Activated gamma-delta T cell treated with Interleukin-2 at 50 U/mL for 16 hours (primary cell): ENCODE data around the gene EXOC8.

Experiments
- DNase-seq: peaks from one replicate; pipeline ENCODE4 v3.0.0-alpha.2; 2020

EXOC8 gene

DNA sequence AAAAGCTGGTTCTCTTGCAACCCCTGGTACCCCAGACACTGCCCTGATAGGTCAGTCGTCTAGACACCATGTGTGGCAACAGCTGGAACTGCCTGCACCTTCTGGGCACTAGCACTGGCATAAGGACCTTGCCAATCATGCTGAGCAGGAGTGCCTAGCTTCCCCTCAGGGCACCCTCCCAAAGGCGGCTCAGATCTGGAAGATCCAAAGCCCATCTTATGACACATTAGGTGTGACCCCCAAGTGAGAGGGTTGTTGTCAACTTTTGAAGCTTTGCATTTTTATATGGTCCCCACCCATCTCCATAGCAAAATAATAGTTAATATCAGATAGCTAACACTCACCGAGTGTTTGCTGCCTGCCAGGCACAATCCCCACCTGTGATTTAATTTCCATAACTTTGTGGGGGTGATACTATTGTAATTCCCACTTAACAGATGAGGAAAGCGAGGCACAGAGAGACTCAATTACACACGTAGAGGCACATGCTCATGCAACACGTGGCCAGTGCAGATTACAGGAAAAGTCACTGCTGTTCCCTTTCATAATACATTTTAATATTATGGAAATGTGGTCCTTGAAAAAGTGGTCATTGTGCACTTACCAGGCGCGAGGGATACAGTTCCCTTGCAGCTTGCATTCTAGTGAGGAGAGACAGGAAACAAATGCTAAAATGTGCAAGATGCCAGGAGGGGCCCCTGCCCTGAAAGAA lies 25.8 kb downstream of the EXOC8 start:
- DNase-seq: no peak

DNA sequence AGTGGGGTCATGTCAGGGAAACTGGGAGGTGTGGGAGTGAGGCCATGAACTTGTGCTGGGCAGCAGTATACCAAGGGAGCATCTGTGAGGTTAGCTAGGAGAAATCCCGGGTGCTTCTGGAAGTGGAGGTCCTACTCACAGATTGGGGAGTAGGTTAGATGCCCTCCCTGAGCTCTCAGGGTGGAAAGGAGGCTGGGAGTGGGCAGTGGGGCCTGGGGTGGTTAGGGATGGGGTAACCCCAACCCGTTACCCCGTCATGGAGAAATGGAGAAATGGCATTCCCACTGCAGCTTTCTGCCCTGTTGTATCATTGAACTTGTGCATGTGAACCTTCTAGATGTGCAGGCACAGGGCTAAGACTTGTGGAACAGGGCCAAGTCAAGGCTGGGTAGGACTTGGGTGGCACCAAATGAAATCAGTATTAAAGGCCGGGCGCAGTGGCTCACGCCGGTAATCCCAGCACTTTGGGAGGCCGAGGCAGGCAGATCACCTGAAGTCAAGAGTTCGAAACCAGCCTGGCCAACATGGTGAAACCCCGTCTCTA lies 27.2 kb downstream of the EXOC8 start:
- DNase-seq: no peak

DNA sequence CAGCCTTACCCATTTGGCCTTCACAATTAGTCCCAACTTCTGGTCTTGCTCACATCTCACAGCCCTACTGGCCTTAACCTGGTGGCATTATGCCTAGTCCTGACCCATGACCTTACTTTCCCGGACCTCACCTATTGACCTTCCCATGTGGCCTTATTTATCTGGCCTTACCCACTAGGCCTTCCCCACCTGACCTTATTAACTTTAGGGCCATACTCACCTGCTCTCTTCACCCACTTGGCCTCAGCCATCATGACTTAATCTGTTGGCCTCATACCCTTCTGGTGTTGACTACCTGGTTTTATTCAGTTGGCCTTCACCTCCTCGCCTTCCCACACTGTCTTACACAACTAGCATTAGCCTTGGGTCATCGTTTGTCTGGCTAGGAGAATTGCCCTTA lies 35.7 kb downstream of the EXOC8 start:
- no peak for DNase-seq

DNA sequence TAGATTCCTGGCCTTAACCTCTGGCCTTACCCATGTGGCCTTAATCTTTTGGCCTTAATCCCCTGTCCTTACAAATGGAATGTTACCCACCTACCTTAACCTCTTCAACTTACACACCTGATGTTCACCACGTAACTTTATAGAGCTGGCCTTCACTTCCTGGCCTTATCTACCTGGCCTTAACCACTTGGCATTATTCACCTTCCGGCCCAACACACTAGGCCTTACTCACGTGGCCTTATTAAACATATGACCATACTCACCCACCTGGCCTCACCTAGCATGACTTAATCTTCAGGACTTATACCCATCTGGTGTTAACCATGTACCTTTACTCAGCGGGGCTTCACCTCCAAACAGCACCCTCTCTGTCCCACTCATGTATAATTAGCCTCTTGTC lies 41.7 kb downstream of the EXOC8 start:
- no peak for DNase-seq

DNA sequence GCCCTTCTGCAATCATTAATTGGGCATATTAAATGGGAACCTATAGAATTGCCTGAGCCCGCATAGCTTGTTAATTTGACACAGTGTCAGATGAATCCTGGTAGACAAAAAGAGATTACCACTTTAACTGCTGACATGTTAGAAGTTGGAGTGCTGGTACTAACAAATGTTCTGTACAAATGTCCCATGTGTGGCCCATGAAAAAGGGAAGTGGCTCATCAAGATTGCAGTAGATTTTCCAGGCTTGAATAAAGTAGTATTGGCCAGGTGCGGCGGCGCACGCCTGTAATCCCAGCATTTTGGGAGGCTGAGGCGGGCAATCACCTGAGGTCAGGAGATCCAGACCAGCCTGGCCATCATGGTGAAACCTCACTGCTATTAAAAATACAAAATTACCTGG lies 51.0 kb downstream of the EXOC8 start:
- DNase-seq: no peak

DNA sequence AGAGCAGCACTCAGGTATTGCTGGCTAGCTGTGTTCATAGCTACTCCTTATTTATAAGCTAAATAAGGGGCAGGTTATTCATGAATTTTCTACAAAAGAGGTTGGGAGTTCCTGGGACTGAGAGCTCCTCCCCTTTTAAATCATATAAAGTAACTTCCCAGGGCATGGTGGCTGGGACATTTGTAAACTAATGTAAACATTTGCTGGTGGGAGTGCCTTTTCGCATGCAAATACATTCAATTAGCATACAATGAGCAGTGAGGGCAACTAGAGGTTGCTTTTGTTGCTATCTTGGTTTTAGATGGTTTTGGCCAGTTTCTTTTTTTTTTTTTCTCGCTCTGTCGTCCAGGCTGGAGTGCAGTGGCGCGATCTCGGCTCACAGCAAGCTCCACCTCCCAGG lies 53.2 kb downstream of the EXOC8 start:
- no peak for DNase-seq
